ENCODE results near the gene GLTPD2. TPM values are rescaled to one million over a fixed set of nuclear protein-coding genes. Genes with fewer than 3 reads are reported as not detected.
"Not testable (repeated sequence)": the region's sequence is repeated elsewhere in the genome, so short reads cannot be mapped to it uniquely, and the experiment has no call there.

The GLTPD2 gene
- polyA plus RNA-seq, 6 donors from 2014 or later, result not detected

- Mint-ChIP-seq H3K27me3 (no peaks in the 10 kb centered on the region), H3K4me3 (no peak overlapping the region), H3K36me3 (no peaks in the 10 kb centered on the region), H3K4me1 (no peaks in the 10 kb centered on the region), H3K9me3 (no peaks in the 10 kb centered on the region), H3K27ac (no peak overlapping the region)
- DNase-seq (no peak), ATAC-seq (ENCODE audit: low read depth in 2 of 2) (no peak)
Observed at GRCh38 chr17:4827399-4827798, 38.6 kb downstream of the GLTPD2 start.

DNA sequence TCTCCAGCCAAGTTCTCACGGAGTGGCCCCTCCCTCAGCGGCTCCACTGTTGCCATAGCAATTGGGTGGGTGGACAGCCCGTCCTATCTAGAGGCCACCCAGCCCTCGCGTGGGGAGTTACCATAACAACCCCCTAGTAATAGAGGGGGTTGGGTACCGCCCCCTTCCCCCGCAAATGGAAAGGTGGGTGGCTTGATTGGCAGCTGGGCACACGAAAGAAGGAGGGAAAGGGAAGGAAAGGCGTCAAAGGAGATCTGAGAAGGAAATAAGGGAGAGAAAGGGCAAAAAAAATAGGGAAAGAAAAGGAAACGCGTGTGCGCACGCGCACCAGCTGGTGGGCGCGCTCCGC lies 44.0 kb downstream of the GLTPD2 start:
- not testable (repeated sequence) for H3K27me3 Mint-ChIP-seq, H3K36me3 Mint-ChIP-seq, H3K9me3 Mint-ChIP-seq, DNase-seq
- Mint-ChIP-seq H3K4me3 (peak overlapping the region; percentile 84 to 97 (median 94)), H3K4me1 (peaks cover 23 to 33% (median 32%) of the 10 kb centered on the region in 3 donors), H3K27ac (peak overlapping the region; percentile 82 to 99 (median 98))
- peak; percentile 23 to 27 for ATAC-seq (ENCODE audit: low read depth in 2 of 2)

DNA sequence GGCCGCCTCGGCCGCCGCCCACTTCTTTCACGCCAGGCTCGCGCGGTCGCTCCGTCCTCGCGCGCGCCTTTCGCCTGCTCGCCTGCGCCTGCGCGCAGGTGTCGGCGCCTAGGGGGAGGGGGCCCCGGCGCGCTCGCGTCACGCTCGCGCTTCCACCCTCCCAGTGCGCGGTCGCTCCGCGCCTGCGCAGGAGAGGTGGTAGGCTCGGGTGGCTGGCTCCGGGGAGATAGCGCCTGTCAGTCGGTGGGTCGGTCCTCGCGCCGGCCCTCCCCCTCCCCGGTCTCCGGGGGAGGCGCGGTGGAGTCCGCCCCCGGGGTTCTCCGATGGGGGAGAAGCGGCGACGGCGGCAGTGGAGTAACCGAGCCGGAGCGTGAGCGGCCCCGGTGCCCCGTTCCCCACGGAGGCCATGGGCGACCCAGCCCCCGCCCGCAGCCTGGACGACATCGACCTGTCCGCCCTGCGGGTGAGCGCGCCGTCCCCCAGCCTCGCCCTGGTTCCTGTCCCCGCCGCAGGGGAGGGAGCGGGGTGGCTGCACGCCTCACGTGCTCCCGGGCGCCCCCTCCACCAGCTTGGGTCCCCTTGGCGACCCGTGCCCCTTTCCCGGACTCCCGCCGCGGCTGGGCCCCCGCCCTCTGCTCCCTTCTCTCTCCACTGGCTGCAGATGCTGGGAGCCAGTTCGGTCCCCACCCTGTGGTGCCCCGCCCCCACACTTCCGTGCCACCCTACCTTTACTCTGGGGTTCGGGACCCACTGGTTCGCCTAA lies 44.6 kb downstream of the GLTPD2 start, which contains the start of gene MINK1:
MINK1 (plus strand) TSS at position 163 of the 763 bp plus-strand sequence; CDS start at position 407, 244 bp downstream.
- H3K4me3 Mint-ChIP-seq, result peak within 1 kb of the TSS; percentile 86 to 97 (median 95)
- H3K27me3 Mint-ChIP-seq, result no peaks in the 10 kb centered on the region
- H3K9me3 Mint-ChIP-seq, result no peaks in the 10 kb centered on the region
- peak; percentile 87 to 92 for ATAC-seq (ENCODE audit: low read depth in 2 of 2)
- no peaks in the 10 kb centered on the region for H3K36me3 Mint-ChIP-seq
- peak within 1 kb of the TSS; percentile 82 to 99 (median 98) for H3K27ac Mint-ChIP-seq
- DNase-seq, result peak; percentile 90
- peaks cover 26 to 36% (median 32%) of the 10 kb centered on the region in 3 donors for H3K4me1 Mint-ChIP-seq

- ATAC-seq (ENCODE audit: low read depth in 2 of 2) (no peak), DNase-seq (no peak)
- H3K4me1 Mint-ChIP-seq, result peaks cover 26 to 36% (median 33%) of the 10 kb centered on the region in 3 donors
- peak overlapping the region; percentile 44 to 99 (median 96) for H3K27ac Mint-ChIP-seq
- H3K4me3 Mint-ChIP-seq, result peak overlapping the region; percentile 86 to 97 (median 94)
- H3K36me3 Mint-ChIP-seq, result no peaks in the 10 kb centered on the region
- no peaks in the 10 kb centered on the region for H3K27me3 Mint-ChIP-seq
- no peaks in the 10 kb centered on the region for H3K9me3 Mint-ChIP-seq
Observed at GRCh38 chr17:4833941-4834680, 45.3 kb downstream of the GLTPD2 start.

DNA sequence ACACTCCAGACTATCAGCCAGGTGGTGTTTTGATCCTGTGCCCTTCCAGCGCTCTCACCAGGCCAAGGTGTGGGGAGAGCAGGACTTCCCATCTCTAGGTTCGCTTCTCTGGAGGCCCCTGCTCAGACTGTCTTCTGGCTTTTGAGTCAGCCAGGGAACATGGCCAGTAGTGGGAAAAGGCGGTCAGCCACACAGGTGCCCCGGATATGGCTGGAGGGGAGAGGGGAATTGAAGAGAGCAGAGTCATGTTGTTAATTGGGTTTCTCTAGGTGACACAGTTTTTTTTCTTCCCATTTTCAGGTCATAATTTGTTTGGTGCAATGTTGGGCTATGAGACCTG lies 45.9 kb downstream of the GLTPD2 start:
- peak overlapping the region in 5 of 6 donors; percentile 13 to 98 (median 95) for H3K27ac Mint-ChIP-seq
- DNase-seq, result no peak
- H3K36me3 Mint-ChIP-seq, result no peaks in the 10 kb centered on the region
- peaks cover 32 to 42% (median 38%) of the 10 kb centered on the region in 3 donors for H3K4me1 Mint-ChIP-seq
- peak overlapping the region in 7 of 8 donors; percentile 86 to 97 (median 94) for H3K4me3 Mint-ChIP-seq
- no peaks in the 10 kb centered on the region for H3K27me3 Mint-ChIP-seq
- no peak for ATAC-seq (ENCODE audit: low read depth in 2 of 2)
- no peaks in the 10 kb centered on the region for H3K9me3 Mint-ChIP-seq

DNA sequence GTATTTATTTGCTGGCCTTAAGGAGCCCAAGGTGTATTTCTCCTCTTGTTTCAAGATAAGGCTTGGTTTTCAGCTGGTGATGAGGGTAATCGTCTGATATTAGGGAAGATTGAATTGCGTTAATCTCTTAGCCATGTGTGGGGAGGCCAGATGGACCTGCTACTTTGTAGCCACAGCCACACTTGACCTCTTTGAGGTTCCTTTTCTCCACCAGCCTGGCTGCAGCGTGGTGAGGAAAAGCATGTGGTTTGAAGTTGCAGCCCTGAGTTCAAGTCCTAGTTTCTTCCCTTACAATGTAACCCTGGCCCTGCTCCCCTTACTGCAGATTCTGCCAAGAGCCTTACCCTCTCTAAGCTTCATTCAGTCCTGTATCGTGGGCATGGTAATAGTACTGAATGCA lies 47.5 kb downstream of the GLTPD2 start:
- peaks cover 45 to 53% (median 52%) of the 10 kb centered on the region in 3 donors for H3K4me1 Mint-ChIP-seq
- no peaks in the 10 kb centered on the region for H3K9me3 Mint-ChIP-seq
- DNase-seq (no peak), ATAC-seq (ENCODE audit: low read depth in 2 of 2) (no peak)
- H3K27me3 Mint-ChIP-seq, result no peaks in the 10 kb centered on the region
- H3K27ac Mint-ChIP-seq, result peak overlapping the region in 3 of 6 donors; percentile 8 to 60 (median 48)
- H3K36me3 Mint-ChIP-seq, result no peaks in the 10 kb centered on the region
- peak overlapping the region in 3 of 8 donors; percentile 34 to 92 (median 62) for H3K4me3 Mint-ChIP-seq

DNA sequence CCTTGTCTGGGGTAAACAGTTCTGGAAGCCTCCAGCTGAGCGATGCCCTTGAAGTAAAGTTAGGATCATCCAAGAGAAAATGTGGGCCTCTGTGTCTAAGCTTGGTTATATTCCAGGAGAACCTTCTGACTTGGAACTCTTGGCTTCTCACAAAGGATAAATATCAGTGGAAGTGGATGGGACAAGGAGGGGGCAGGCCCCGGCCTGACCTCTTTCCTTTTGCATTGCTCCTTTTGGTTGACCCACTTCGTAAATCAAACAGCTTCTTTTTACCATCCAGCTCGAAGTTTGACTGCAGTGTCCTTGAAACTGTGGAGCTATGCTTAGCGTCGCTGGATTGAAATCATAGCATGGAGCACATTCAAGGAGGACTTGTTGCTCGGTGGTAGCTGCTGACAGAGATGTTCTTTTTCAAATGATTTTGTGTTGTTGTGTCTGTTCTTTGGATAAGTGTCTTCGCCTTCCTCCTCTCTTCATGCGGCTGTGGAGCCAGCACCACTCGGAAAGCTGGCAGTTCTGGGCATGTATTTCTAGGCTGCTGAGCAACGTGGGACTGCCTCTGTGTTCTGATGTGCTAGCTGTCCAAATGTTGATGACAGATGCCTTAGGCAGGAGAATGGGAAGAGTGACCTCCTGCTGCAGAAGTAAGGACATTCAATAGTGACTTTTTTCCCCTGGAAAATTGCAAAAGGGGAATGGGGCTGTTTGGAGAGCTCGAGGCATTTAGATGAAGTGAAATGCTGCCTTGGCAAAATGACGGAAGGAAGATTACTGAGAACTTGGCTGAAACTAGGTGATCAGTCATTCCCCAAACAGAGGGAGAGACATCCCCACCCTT lies 48.9 kb downstream of the GLTPD2 start:
- H3K36me3 Mint-ChIP-seq, result no peaks in the 10 kb centered on the region
- H3K9me3 Mint-ChIP-seq, result no peaks in the 10 kb centered on the region
- DNase-seq, result no peak
- no peak for ATAC-seq (ENCODE audit: low read depth in 2 of 2)
- no peaks in the 10 kb centered on the region for H3K27me3 Mint-ChIP-seq
- peak overlapping the region in 4 of 6 donors; percentile 4 to 94 (median 18) for H3K27ac Mint-ChIP-seq
- H3K4me1 Mint-ChIP-seq, result peaks cover 50 to 55% (median 53%) of the 10 kb centered on the region in 3 donors
- peak overlapping the region in 1 of 8 donors; percentile 1 for H3K4me3 Mint-ChIP-seq

DNA sequence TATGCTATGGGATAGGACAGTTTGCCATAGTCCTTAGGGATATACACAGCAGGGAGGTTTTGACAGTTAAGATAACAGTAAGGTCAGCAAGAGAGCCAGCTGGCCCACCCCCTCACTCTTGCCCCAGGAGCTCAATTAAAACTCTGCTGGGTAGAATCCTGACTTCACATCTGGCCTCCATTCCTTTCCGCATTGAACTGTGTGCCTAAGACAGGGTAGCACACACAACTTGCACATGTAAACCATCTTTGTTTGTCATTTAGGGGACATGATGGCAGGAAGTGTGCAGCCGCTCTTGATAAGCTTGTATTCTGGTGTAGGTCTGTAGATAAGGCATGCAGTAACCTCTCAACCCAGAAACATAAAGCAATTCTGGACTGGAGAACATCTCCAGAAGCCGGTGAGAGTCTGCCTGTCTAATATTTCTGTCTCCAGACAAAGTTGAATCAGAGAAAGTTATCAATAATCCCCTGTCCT lies 49.6 kb downstream of the GLTPD2 start:
- DNase-seq (no peak), ATAC-seq (ENCODE audit: low read depth in 2 of 2) (no peak)
- H3K9me3 Mint-ChIP-seq, result no peaks in the 10 kb centered on the region
- H3K4me1 Mint-ChIP-seq, result peaks cover 50 to 62% (median 59%) of the 10 kb centered on the region in 3 donors
- no peak overlapping the region for H3K4me3 Mint-ChIP-seq
- no peaks in the 10 kb centered on the region for H3K27me3 Mint-ChIP-seq
- no peak overlapping the region for H3K27ac Mint-ChIP-seq
- H3K36me3 Mint-ChIP-seq, result no peaks in the 10 kb centered on the region

GRCh38 chr17:4839221-4839620 lies 50.5 kb downstream of the GLTPD2 start:
- Mint-ChIP-seq H3K36me3 (no peaks in the 10 kb centered on the region), H3K4me1 (peaks cover 44 to 62% (median 54%) of the 10 kb centered on the region in 3 donors), H3K27ac (no peak overlapping the region), H3K4me3 (peak overlapping the region in 2 of 8 donors; percentile 20 to 38), H3K9me3 (no peaks in the 10 kb centered on the region), H3K27me3 (no peaks in the 10 kb centered on the region)
- ATAC-seq (ENCODE audit: low read depth in 2 of 2), result no peak
- DNase-seq, result no peak

Other genes starting within 250 kb of the GLTPD2 start
- gene MYBBP1A, start 233.6 kb upstream of the GLTPD2 start, polyA plus RNA-seq (ENCODE audit: low read depth in 6 of 6), result 10 to 100 TPM in 5 of 6 donors, under 1 TPM in 1; 0.24 to 28.7 (median 13.4) TPM
- gene GGT6, start 228.4 kb upstream of the GLTPD2 start, polyA plus RNA-seq (ENCODE audit: low read depth in 6 of 6), result not detected
- not detected for gene SMTNL2, start 204.4 kb upstream of the GLTPD2 start, polyA plus RNA-seq (ENCODE audit: low read depth in 6 of 6)
- gene ALOX15, start 147.3 kb upstream of the GLTPD2 start, polyA plus RNA-seq (ENCODE audit: low read depth in 6 of 6), result under 1 TPM in 1 of 6 donors, not detected in 5; 0.09 TPM
- 10 to 100 TPM in 1 of 6 donors, 1 to 10 TPM in 5; 5.6 to 13.1 (median 9.1) TPM for gene PELP1, start 84.8 kb upstream of the GLTPD2 start, polyA plus RNA-seq (ENCODE audit: low read depth in 6 of 6)
- gene ARRB2, start 78.3 kb upstream of the GLTPD2 start, polyA plus RNA-seq (ENCODE audit: low read depth in 6 of 6), result 10 to 100 TPM; 12.1 to 23.7 (median 14.9) TPM
- 10 to 100 TPM; 20.1 to 63.4 (median 48.3) TPM for gene MED11, start 57.5 kb upstream of the GLTPD2 start, polyA plus RNA-seq (ENCODE audit: low read depth in 6 of 6)
- under 1 TPM in 1 of 6 donors, not detected in 5; 0.40 TPM for gene ZMYND15, start 49.1 kb upstream of the GLTPD2 start, polyA plus RNA-seq (ENCODE audit: low read depth in 6 of 6)
- 10 to 100 TPM; 12.2 to 19.8 (median 18.4) TPM for gene CXCL16, start 49.0 kb upstream of the GLTPD2 start, polyA plus RNA-seq (ENCODE audit: low read depth in 6 of 6)
- not detected for gene TM4SF5, start 17.1 kb upstream of the GLTPD2 start, polyA plus RNA-seq (ENCODE audit: low read depth in 6 of 6)
- not detected for gene VMO1, start 2.6 kb upstream of the GLTPD2 start, polyA plus RNA-seq (ENCODE audit: low read depth in 6 of 6)
- gene PSMB6, start 7.2 kb downstream of the GLTPD2 start, polyA plus RNA-seq (ENCODE audit: low read depth in 6 of 6), result 100 to 1,000 TPM; 237 to 479 (median 273) TPM
- 1 to 10 TPM in 5 of 6 donors, under 1 TPM in 1; 0.54 to 4.6 (median 3.7) TPM for gene PLD2, start 18.2 kb downstream of the GLTPD2 start, polyA plus RNA-seq (ENCODE audit: low read depth in 6 of 6)
- gene MINK1, start 44.4 kb downstream of the GLTPD2 start, polyA plus RNA-seq (ENCODE audit: low read depth in 6 of 6), result 10 to 100 TPM in 1 of 6 donors, 1 to 10 TPM in 5; 1.1 to 13.6 (median 6.6) TPM
- gene C17orf107, start 110.6 kb downstream of the GLTPD2 start, polyA plus RNA-seq (ENCODE audit: low read depth in 6 of 6), result 1 to 10 TPM in 5 of 6 donors, not detected in 1; 1.6 to 2.6 (median 2.1) TPM
- gene CHRNE, start 114.1 kb downstream of the GLTPD2 start, polyA plus RNA-seq (ENCODE audit: low read depth in 6 of 6), result under 1 TPM in 5 of 6 donors, not detected in 1; 0.18 to 0.59 (median 0.37) TPM
- under 1 TPM in 4 of 6 donors, not detected in 2; 0.42 to 1.00 (median 0.56) TPM for gene GP1BA, start 143.3 kb downstream of the GLTPD2 start, polyA plus RNA-seq (ENCODE audit: low read depth in 6 of 6)
- 10 to 100 TPM; 61.0 to 89.1 (median 71.4) TPM for gene SLC25A11, start 151.1 kb downstream of the GLTPD2 start, polyA plus RNA-seq (ENCODE audit: low read depth in 6 of 6)
- 10 to 100 TPM; 19.9 to 25.8 (median 22.7) TPM for gene RNF167, start 151.3 kb downstream of the GLTPD2 start, polyA plus RNA-seq (ENCODE audit: low read depth in 6 of 6)
- gene PFN1, start 159.6 kb downstream of the GLTPD2 start, polyA plus RNA-seq (ENCODE audit: low read depth in 6 of 6), result 1,000 to 10,000 TPM; 1,151 to 1,601 (median 1,370) TPM
- 1 to 10 TPM in 4 of 6 donors, under 1 TPM in 1, not detected in 1; 0.79 to 3.2 (median 1.2) TPM for gene ENO3, start 162.2 kb downstream of the GLTPD2 start, polyA plus RNA-seq (ENCODE audit: low read depth in 6 of 6)
- gene SPAG7, start 178.9 kb downstream of the GLTPD2 start, polyA plus RNA-seq (ENCODE audit: low read depth in 6 of 6), result 100 to 1,000 TPM in 3 of 6 donors, 10 to 100 TPM in 3; 92.4 to 171 (median 104) TPM
- 10 to 100 TPM in 1 of 6 donors, 1 to 10 TPM in 5; 3.3 to 16.7 (median 5.2) TPM for gene CAMTA2, start 198.7 kb downstream of the GLTPD2 start, polyA plus RNA-seq (ENCODE audit: low read depth in 6 of 6)
- gene INCA1, start 208.6 kb downstream of the GLTPD2 start, polyA plus RNA-seq (ENCODE audit: low read depth in 6 of 6), result under 1 TPM in 3 of 6 donors, not detected in 3; 0.40 to 0.98 (median 0.41) TPM
- gene KIF1C, start 209.0 kb downstream of the GLTPD2 start, polyA plus RNA-seq (ENCODE audit: low read depth in 6 of 6), result 1 to 10 TPM in 3 of 6 donors, under 1 TPM in 2, not detected in 1; 0.16 to 3.6 (median 2.0) TPM
- gene SLC52A1, start 246.5 kb downstream of the GLTPD2 start, polyA plus RNA-seq (ENCODE audit: low read depth in 6 of 6), result not detected

All from naive B cell (primary cell).